ENCODE data around the gene PLCXD1. TPM values are rescaled to one million over a fixed set of nuclear protein-coding genes. Genes with fewer than 3 reads are reported as not detected.

PLCXD1 gene
- polyA plus RNA-seq, 1 donor from 2014 or later = 30.1 TPM

GRCh38 chrX:337331-337831 lies 56.2 kb downstream of the PLCXD1 start:
- no peak overlapping the region for H3K4me2 ChIP-seq (ENCODE audit: low read length)
- no peaks in the 10 kb centered on the region for H3K27me3 ChIP-seq (ENCODE audit: insufficient read depth, low read depth, low read length)
- no peaks in the 10 kb centered on the region for H3F3A ChIP-seq (ENCODE audit: insufficient read depth, low read length, poor library complexity, severe bottlenecking)
- no peaks in the 10 kb centered on the region for H3K79me2 ChIP-seq (replicated peaks; ENCODE audit: insufficient read depth, low read length)
- peaks cover 3% of the 10 kb centered on the region for H3K9me3 ChIP-seq (ENCODE audit: low read length)
- no peak overlapping the region for H2AFZ ChIP-seq (ENCODE audit: low read depth, low read length)
- H3K9me2 ChIP-seq (ENCODE audit: insufficient read depth, low read length) = no peaks in the 10 kb centered on the region
- no peak overlapping the region for H3K4me3 ChIP-seq (ENCODE audit: low read length)
- peaks cover 5% of the 10 kb centered on the region for H3K36me3 ChIP-seq (ENCODE audit: insufficient read depth, low read length)
- H3K27ac ChIP-seq (ENCODE audit: low read length) = no peak overlapping the region
- TF ChIP-seq MXI1 (conservative IDR thresholded peaks at IDR 0.05; ENCODE audit: poor library complexity, severe bottlenecking) (no peak), RAD21 (conservative IDR thresholded peaks at IDR 0.05) (no peak), EZH2 (IDR thresholded peaks at IDR 0.05; ENCODE audit: borderline replicate concordance, insufficient read depth, low read length, poor library complexity, severe bottlenecking) (no peak), POLR2AphosphoS5 (IDR thresholded peaks at IDR 0.05) (no peak), SMC3 (conservative IDR thresholded peaks at IDR 0.05; ENCODE audit: poor library complexity) (no peak), EP300 (conservative IDR thresholded peaks at IDR 0.05; ENCODE audit: poor library complexity, severe bottlenecking) (no peak), TAF1 (IDR thresholded peaks at IDR 0.05; ENCODE audit: low read depth) (no peak)
- TF ChIP-seq, protein P1, sequence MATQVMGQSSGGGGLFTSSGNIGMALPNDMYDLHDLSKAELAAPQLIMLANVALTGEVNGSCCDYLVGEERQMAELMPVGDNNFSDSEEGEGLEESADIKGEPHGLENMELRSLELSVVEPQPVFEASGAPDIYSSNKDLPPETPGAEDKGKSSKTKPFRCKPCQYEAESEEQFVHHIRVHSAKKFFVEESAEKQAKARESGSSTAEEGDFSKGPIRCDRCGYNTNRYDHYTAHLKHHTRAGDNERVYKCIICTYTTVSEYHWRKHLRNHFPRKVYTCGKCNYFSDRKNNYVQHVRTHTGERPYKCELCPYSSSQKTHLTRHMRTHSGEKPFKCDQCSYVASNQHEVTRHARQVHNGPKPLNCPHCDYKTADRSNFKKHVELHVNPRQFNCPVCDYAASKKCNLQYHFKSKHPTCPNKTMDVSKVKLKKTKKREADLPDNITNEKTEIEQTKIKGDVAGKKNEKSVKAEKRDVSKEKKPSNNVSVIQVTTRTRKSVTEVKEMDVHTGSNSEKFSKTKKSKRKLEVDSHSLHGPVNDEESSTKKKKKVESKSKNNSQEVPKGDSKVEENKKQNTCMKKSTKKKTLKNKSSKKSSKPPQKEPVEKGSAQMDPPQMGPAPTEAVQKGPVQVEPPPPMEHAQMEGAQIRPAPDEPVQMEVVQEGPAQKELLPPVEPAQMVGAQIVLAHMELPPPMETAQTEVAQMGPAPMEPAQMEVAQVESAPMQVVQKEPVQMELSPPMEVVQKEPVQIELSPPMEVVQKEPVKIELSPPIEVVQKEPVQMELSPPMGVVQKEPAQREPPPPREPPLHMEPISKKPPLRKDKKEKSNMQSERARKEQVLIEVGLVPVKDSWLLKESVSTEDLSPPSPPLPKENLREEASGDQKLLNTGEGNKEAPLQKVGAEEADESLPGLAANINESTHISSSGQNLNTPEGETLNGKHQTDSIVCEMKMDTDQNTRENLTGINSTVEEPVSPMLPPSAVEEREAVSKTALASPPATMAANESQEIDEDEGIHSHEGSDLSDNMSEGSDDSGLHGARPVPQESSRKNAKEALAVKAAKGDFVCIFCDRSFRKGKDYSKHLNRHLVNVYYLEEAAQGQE (IDR thresholded peaks at IDR 0.05; ENCODE audit: borderline replicate concordance) = no peak
- TF ChIP-seq, protein P2, sequence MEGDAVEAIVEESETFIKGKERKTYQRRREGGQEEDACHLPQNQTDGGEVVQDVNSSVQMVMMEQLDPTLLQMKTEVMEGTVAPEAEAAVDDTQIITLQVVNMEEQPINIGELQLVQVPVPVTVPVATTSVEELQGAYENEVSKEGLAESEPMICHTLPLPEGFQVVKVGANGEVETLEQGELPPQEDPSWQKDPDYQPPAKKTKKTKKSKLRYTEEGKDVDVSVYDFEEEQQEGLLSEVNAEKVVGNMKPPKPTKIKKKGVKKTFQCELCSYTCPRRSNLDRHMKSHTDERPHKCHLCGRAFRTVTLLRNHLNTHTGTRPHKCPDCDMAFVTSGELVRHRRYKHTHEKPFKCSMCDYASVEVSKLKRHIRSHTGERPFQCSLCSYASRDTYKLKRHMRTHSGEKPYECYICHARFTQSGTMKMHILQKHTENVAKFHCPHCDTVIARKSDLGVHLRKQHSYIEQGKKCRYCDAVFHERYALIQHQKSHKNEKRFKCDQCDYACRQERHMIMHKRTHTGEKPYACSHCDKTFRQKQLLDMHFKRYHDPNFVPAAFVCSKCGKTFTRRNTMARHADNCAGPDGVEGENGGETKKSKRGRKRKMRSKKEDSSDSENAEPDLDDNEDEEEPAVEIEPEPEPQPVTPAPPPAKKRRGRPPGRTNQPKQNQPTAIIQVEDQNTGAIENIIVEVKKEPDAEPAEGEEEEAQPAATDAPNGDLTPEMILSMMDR (IDR thresholded peaks at IDR 0.05; ENCODE audit: poor library complexity, severe bottlenecking) = no peak
- no peaks in the 10 kb centered on the region for H4K20me1 ChIP-seq (ENCODE audit: insufficient read depth)
- no peak overlapping the region for H3K9ac ChIP-seq (ENCODE audit: low read length)

DNA sequence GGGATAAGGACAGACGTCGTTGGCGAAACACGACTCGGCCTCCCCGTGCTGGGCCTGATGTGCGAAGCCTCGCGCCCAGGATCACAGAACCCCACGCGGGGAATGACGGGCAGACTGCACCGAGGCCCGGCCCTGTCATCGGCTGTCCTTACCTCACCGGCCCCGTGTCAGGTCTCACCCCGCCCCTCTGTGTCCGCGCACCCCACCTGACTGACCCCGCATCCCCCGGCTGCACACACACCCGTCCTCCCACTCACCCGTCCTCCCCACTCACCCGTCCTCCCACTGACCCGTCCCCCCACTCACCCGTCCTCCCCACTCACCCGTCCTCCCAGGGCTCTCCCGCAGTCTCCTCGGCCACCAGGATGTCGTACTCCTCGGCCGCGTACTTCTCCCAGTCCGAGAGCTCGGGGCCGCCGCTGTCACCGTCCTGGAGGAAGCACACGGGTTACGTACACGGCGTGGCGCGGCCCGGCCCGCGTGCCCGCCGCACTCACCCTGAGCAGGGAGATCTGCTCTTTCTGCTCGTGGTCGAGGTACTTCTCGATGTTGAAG lies 57.2 kb downstream of the PLCXD1 start:
- Histone ChIP-seq H2AFZ (ENCODE audit: low read depth, low read length) (no peak overlapping the region), H3K9me2 (ENCODE audit: insufficient read depth, low read length) (no peaks in the 10 kb centered on the region), H3K4me2 (ENCODE audit: low read length) (no peak overlapping the region), H3K9me3 (ENCODE audit: low read length) (peaks cover 3% of the 10 kb centered on the region), H3K9ac (ENCODE audit: low read length) (no peak overlapping the region), H3F3A (ENCODE audit: insufficient read depth, low read length, poor library complexity, severe bottlenecking) (no peaks in the 10 kb centered on the region), H3K27me3 (ENCODE audit: insufficient read depth, low read depth, low read length) (no peaks in the 10 kb centered on the region), H3K36me3 (ENCODE audit: insufficient read depth, low read length) (peaks cover 5% of the 10 kb centered on the region), H3K79me2 (replicated peaks; ENCODE audit: insufficient read depth, low read length) (no peaks in the 10 kb centered on the region), H3K4me3 (ENCODE audit: low read length) (no peak overlapping the region), H4K20me1 (ENCODE audit: insufficient read depth) (no peaks in the 10 kb centered on the region), H3K27ac (ENCODE audit: low read length) (no peak overlapping the region)
- no peak for TF ChIP-seq RAD21 (conservative IDR thresholded peaks at IDR 0.05)

Data from neural cell (in vitro differentiated cells).